Mucosa of stomach (tissue), 1 donor: ENCODE results near the gene MAML3.

Experiments
- H3K27me3 ChIP-seq: one replicate; pipeline ENCODE4 v1.7.0; 2013; ENCODE audit warnings: mild to moderate bottlenecking, low read length; ENCODE audit not compliant: control insufficient read depth, insufficient read depth
- H3K36me3 ChIP-seq: one replicate; pipeline ENCODE4 v1.7.0; 2013; ENCODE audit warnings: low read length; ENCODE audit not compliant: control insufficient read depth, insufficient read depth
- H3K4me1 ChIP-seq: one replicate; pipeline ENCODE4 v1.7.0; 2013; ENCODE audit warnings: mild to moderate bottlenecking, low read length; ENCODE audit not compliant: control insufficient read depth, insufficient read depth
- H3K4me3 ChIP-seq: one replicate; pipeline ENCODE4 v1.7.0; 2013; ENCODE audit warnings: low read length
- H3K9ac ChIP-seq: one replicate; pipeline ENCODE4 v1.7.0; 2013; ENCODE audit warnings: mild to moderate bottlenecking, low read length, moderate library complexity
- H3K9me3 ChIP-seq: one replicate; pipeline ENCODE4 v1.7.0; 2013; ENCODE audit warnings: mild to moderate bottlenecking, low read length, moderate library complexity; ENCODE audit not compliant: control insufficient read depth
- donor health status: Pancreatic carcinoma.

MAML3 gene

GRCh38 chr4:139834226-139834662 is 319.7 kb downstream of the MAML3 start:
- Histone ChIP-seq H3K9me3 (no peaks in the 10 kb centered on the region), H3K9ac (no peak overlapping the region), H3K36me3 (no peaks in the 10 kb centered on the region), H3K27me3 (no peaks in the 10 kb centered on the region), H3K4me3 (no peak overlapping the region), H3K4me1 (peaks cover 4% of the 10 kb centered on the region)

DNA sequence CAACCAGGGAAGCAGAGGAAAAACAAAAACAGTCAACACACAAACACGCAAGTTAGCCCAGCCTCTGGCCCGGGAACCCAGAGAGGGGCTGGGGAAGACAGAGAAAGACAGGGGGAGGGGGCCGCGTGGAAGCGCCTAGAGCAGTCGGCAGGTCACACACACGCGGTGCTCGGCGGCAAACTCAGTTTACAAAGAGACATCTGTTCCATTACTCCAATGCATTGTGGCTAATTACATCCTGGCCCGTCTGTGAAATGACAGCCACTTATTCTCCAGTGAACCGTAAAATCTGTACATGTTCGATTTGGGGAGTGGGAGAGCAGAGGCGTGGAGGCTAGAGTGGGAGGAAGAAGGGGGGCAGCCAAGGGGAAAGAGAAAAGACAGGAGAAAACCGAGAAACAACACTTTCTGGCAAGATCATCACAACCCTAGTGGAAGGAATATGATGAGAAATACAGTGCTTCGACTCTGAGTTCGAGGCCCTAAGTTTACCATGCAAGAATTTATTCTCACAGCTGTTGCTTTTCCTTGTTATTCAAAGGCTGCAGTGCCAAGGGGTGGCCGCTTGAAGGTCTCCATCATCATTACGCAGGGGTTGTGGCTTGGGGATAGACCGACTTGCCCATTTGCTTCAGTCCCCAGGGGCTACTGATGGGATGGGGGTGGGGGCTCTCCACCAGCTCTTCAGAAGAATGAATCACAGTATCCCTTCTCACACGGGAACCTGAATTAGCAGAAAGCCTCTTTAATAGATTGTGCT is 320.7 kb downstream of the MAML3 start:
- H3K4me3 ChIP-seq, result no peak overlapping the region
- H3K9ac ChIP-seq, result no peak overlapping the region
- H3K36me3 ChIP-seq, result no peaks in the 10 kb centered on the region
- H3K9me3 ChIP-seq, result no peaks in the 10 kb centered on the region
- H3K4me1 ChIP-seq, result peaks cover 4% of the 10 kb centered on the region
- H3K27me3 ChIP-seq, result no peaks in the 10 kb centered on the region

DNA sequence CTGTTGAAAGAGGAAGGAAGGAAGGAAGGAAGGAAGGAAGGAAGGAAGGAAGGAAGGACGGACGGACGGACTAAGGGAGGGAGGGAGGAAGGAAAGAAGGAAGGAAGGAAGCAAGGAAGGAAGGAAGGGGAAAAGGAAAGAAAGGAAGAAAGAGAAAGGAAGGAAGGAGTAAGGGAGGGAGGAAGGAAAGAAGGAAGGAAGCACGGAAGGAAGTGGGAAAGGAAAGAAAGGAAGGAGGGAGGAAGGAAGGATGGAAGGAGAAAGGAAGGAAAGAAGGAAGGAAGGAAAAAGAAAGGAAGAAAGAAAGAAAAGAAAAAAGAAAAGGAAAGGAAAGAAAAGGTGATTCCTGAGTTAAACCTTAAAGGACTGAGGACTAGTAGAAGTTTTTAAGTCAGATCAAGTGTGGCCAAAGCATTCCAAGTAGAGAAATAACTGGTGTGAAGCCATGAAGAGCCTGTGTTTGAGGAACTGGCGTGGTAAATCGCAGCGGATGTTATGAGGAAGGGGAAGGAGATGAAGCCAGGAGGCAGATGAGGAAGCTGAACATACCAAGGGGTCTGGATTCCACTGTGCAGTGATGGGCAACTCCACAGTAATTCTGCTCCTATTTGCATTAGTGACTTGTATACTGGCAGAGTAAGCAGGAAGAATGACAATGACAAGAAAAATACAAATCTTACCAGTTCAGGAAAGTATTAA is 324.9 kb downstream of the MAML3 start:
- H3K9ac ChIP-seq, result no peak overlapping the region
- H3K9me3 ChIP-seq, result no peaks in the 10 kb centered on the region
- no peaks in the 10 kb centered on the region for H3K36me3 ChIP-seq
- H3K4me1 ChIP-seq, result peaks cover 4% of the 10 kb centered on the region
- no peak overlapping the region for H3K4me3 ChIP-seq
- H3K27me3 ChIP-seq, result no peaks in the 10 kb centered on the region

GRCh38 chr4:139826426-139826825 is 327.6 kb downstream of the MAML3 start:
- no peaks in the 10 kb centered on the region for H3K27me3 ChIP-seq
- H3K36me3 ChIP-seq, result no peaks in the 10 kb centered on the region
- peaks cover 1% of the 10 kb centered on the region for H3K4me1 ChIP-seq
- no peak overlapping the region for H3K9ac ChIP-seq
- H3K4me3 ChIP-seq, result no peak overlapping the region
- H3K9me3 ChIP-seq, result no peaks in the 10 kb centered on the region

- H3K4me3 ChIP-seq, result no peak overlapping the region
- no peaks in the 10 kb centered on the region for H3K27me3 ChIP-seq
- H3K36me3 ChIP-seq, result no peaks in the 10 kb centered on the region
- no peaks in the 10 kb centered on the region for H3K4me1 ChIP-seq
- H3K9me3 ChIP-seq, result no peaks in the 10 kb centered on the region
- H3K9ac ChIP-seq, result no peak overlapping the region
Observed at GRCh38 chr4:139825523-139826014, 328.4 kb downstream of the MAML3 start.

- H3K4me3 ChIP-seq, result no peak overlapping the region
- H3K9me3 ChIP-seq, result no peaks in the 10 kb centered on the region
- H3K36me3 ChIP-seq, result no peaks in the 10 kb centered on the region
- no peaks in the 10 kb centered on the region for H3K4me1 ChIP-seq
- H3K27me3 ChIP-seq, result no peaks in the 10 kb centered on the region
- H3K9ac ChIP-seq, result no peak overlapping the region
Observed at GRCh38 chr4:139824882-139825522, 329.0 kb downstream of the MAML3 start.

GRCh38 chr4:139823746-139824145 is 330.2 kb downstream of the MAML3 start:
- no peak overlapping the region for H3K9ac ChIP-seq
- H3K9me3 ChIP-seq, result no peaks in the 10 kb centered on the region
- H3K4me3 ChIP-seq, result no peak overlapping the region
- H3K36me3 ChIP-seq, result no peaks in the 10 kb centered on the region
- no peaks in the 10 kb centered on the region for H3K4me1 ChIP-seq
- no peaks in the 10 kb centered on the region for H3K27me3 ChIP-seq

GRCh38 chr4:139823345-139823744 is 330.6 kb downstream of the MAML3 start:
- H3K27me3 ChIP-seq, result no peaks in the 10 kb centered on the region
- no peaks in the 10 kb centered on the region for H3K36me3 ChIP-seq
- no peak overlapping the region for H3K9ac ChIP-seq
- no peak overlapping the region for H3K4me3 ChIP-seq
- no peaks in the 10 kb centered on the region for H3K9me3 ChIP-seq
- no peaks in the 10 kb centered on the region for H3K4me1 ChIP-seq

DNA sequence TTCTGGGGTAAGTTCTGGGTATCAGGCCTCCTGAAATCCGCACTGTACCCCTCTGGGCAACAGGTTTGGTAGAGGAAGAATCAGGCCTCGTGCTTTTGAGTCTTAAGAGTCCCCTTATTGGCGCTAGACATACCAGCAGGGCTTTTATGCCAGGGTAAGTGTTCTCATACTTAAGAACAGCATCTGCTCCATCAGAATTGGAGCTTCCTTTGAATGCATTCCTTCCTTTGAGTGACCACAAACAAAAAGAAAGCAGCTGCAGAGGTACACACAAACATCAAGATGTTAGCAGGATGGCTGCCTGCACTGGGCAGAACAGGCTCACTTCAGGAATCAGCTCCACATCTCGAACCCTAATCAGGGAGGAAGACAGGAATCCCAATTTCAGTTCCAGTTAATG is 331.6 kb downstream of the MAML3 start:
- Histone ChIP-seq H3K9ac (no peak overlapping the region), H3K9me3 (no peaks in the 10 kb centered on the region), H3K36me3 (no peaks in the 10 kb centered on the region), H3K27me3 (no peaks in the 10 kb centered on the region), H3K4me1 (no peaks in the 10 kb centered on the region), H3K4me3 (no peak overlapping the region)

DNA sequence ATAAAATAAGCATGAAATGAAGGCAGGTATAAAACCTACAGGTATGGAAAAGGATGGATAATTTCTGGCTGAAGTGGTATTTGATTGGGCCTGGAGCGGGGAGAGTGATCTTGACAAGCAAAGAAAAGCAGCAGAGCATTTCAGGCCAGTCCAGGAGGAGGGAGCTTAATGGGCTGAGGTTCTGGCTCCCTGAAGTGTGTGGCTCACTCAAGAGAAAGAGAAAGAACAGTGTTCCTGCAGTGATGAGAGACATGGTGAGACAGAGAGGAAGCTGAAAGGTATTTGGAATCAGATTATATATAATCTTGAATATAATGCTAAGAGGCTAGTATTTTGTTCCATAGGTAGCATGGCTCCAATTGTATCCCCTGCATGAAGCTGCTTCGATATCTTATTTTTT is 334.9 kb downstream of the MAML3 start:
- Histone ChIP-seq H3K4me1 (peaks cover 12% of the 10 kb centered on the region), H3K27me3 (no peaks in the 10 kb centered on the region), H3K9ac (no peak overlapping the region), H3K9me3 (no peaks in the 10 kb centered on the region), H3K36me3 (no peaks in the 10 kb centered on the region), H3K4me3 (no peak overlapping the region)

GRCh38 chr4:139817657-139818452 is 336.1 kb downstream of the MAML3 start:
- H3K27me3 ChIP-seq, result no peaks in the 10 kb centered on the region

More at GRCh38 chr4:139817657-139818452, 336.1 kb downstream of the MAML3 start:
- no peaks in the 10 kb centered on the region for H3K36me3 ChIP-seq
- H3K9me3 ChIP-seq, result no peaks in the 10 kb centered on the region
- peaks cover 12% of the 10 kb centered on the region for H3K4me1 ChIP-seq
- no peak overlapping the region for H3K9ac ChIP-seq
- no peak overlapping the region for H3K4me3 ChIP-seq
